ENCODE data around the gene KLC3. TPM values are rescaled to one million over a fixed set of nuclear protein-coding genes. Genes with fewer than 3 reads are reported as not detected.

Gene KLC3
- total and polyA plus RNA-seq, 2 experiments from 2014 or later: not detected

DNA sequence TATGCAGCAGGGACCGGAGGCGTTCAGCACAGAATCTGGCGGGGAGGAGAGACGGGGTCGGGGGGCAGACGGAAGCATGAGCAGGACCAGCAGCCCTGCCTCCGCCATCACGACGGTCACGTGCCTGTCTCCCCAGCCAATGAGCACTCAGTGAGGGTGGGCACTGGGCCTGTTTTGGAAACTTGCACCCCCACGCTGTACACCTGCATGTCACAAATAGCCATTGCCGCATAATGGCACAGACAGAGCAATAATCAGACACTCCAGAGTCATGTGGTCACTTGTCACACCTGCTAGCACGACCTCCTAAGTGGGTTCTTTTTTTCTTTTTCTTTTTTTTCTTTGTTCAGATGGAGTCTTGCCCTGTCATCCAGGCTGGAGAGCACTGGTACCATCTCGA, 21.1 kb downstream of the KLC3 start:
- no peak for DNase-seq
- H3K27me3 ChIP-seq (replicated peaks; ENCODE audit: insufficient read depth): no peaks in the 10 kb centered on the region
- in situ Hi-C loops (cut with MboI): no loop called here
- peaks cover 10% of the 10 kb centered on the region; the same call in 1 of the 2 replicates for H3K36me3 ChIP-seq (ENCODE audit: low read depth)
- no peaks in the 10 kb centered on the region for H3K9me2 ChIP-seq (ENCODE audit: insufficient read depth)
- no peak overlapping the region for H2AFZ ChIP-seq
- H3K79me2 ChIP-seq (ENCODE audit: insufficient read depth): no peaks in the 10 kb centered on the region
- WGBS, 2 experiments (ENCODE audit: low coverage in 1 of 2, low lambda C conversion rate in 2 of 2, missing lambda C conversion rate in 2 of 2): 89% methylated on average over 11 of the region's 14 CpGs
- no peak overlapping the region for H3K27ac ChIP-seq
- no peaks in the 10 kb centered on the region for H3K9me3 ChIP-seq (ENCODE audit: low read depth)
- H3K9ac ChIP-seq: no peak overlapping the region
- TF ChIP-seq EZH2 (IDR thresholded peaks at IDR 0.05; ENCODE audit: insufficient read depth, poor library complexity, severe bottlenecking) (no peak), EZH2phosphoT487 (IDR thresholded peaks at IDR 0.05; ENCODE audit: insufficient read depth, low read depth) (no peak)
- no peaks in the 10 kb centered on the region for H3F3A ChIP-seq (ENCODE audit: insufficient read depth)
- no peaks in the 10 kb centered on the region for H4K20me1 ChIP-seq (ENCODE audit: insufficient read depth)
- no peaks in the 10 kb centered on the region for H3K4me1 ChIP-seq (ENCODE audit: insufficient read depth)
- no peak overlapping the region for H3K4me3 ChIP-seq
- no peak overlapping the region for H3K4me2 ChIP-seq (ENCODE audit: unreplicated experiment)

DNA sequence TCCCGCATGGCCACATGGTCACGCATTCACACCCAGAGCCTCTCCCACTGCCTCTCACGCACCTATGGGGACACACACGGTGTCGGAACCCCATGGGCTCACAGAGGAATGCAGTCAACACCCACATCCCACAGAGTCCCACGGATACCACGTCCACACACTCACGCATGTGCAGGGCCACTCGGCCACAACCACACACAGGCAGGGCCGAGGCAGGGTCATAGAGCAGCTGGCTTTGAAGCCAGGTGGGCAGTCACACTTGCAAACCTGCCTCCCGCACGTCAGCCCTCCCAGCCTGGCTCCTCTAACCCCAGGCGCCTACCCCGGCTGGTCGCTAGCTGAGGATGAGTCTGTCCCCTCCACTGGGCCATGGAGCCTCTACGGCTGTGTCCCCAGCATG, 21.7 kb downstream of the KLC3 start:
- no peak overlapping the region for H3K9ac ChIP-seq
- in situ Hi-C loops (cut with MboI): no loop called here
- no peaks in the 10 kb centered on the region for H3K27me3 ChIP-seq (replicated peaks; ENCODE audit: insufficient read depth)
- no peak for DNase-seq
- no peaks in the 10 kb centered on the region for H3K79me2 ChIP-seq (ENCODE audit: insufficient read depth)
- no peak overlapping the region for H3K4me3 ChIP-seq
- WGBS, 2 experiments (ENCODE audit: low coverage in 1 of 2, low lambda C conversion rate in 2 of 2, missing lambda C conversion rate in 2 of 2): 92 to 93% methylated on average over 16 of the region's 16 CpGs
- H3F3A ChIP-seq (ENCODE audit: insufficient read depth): no peaks in the 10 kb centered on the region
- H3K9me3 ChIP-seq (ENCODE audit: low read depth): no peaks in the 10 kb centered on the region
- no peak for TF ChIP-seq EZH2 (IDR thresholded peaks at IDR 0.05; ENCODE audit: insufficient read depth, poor library complexity, severe bottlenecking)
- TF ChIP-seq EZH2phosphoT487 (IDR thresholded peaks at IDR 0.05; ENCODE audit: insufficient read depth, low read depth): no peak
- no peak overlapping the region for H3K4me2 ChIP-seq (ENCODE audit: unreplicated experiment)
- H4K20me1 ChIP-seq (ENCODE audit: insufficient read depth): no peaks in the 10 kb centered on the region
- no peaks in the 10 kb centered on the region for H3K9me2 ChIP-seq (ENCODE audit: insufficient read depth)
- H2AFZ ChIP-seq: no peak overlapping the region
- H3K4me1 ChIP-seq (ENCODE audit: insufficient read depth): no peaks in the 10 kb centered on the region
- H3K36me3 ChIP-seq (ENCODE audit: low read depth): peaks cover 5% of the 10 kb centered on the region; the same call in 1 of the 2 replicates
- no peak overlapping the region for H3K27ac ChIP-seq

DNA sequence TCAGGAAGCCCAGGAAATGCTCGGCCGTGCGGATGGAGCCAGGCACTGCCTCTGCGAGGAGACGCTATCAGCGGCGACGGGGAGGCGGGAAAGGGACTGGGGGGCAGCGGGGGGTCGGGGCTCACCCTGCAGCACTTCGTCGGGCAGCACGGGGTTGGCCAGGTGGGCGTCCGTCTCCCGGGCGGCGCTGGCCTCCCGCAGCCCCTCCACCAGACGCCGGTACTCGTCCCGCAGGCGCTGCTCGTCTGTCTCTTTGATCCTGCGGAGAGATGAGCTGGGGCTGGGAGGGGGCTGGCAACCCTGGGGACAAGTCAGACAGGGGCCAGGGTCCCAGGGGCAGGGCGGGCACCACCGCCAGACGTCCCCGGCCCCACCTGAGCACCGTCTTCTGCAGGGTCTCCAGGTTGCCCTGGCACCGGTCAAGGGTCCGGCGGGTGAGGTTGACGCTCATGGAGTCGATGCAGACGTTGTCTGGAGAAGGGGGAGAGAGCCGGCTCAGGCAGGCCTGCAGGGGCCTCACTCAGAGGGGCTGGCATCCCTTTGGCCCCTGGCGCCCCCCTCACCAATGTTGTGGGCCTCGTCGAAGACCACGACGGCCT, 23.4 kb downstream of the KLC3 start:
- peaks cover 5% of the 10 kb centered on the region; the same call in 1 of the 2 replicates for H3K36me3 ChIP-seq (ENCODE audit: low read depth)
- no peak overlapping the region for H3K4me3 ChIP-seq
- H3F3A ChIP-seq (ENCODE audit: insufficient read depth): no peaks in the 10 kb centered on the region
- H3K4me1 ChIP-seq (ENCODE audit: insufficient read depth): no peaks in the 10 kb centered on the region
- no peaks in the 10 kb centered on the region for H3K9me3 ChIP-seq (ENCODE audit: low read depth)
- H4K20me1 ChIP-seq (ENCODE audit: insufficient read depth): no peaks in the 10 kb centered on the region
- H3K4me2 ChIP-seq (ENCODE audit: unreplicated experiment): no peak overlapping the region
- DNase-seq: no peak
- WGBS, 2 experiments (ENCODE audit: low coverage in 1 of 2, low lambda C conversion rate in 2 of 2, missing lambda C conversion rate in 2 of 2): 93 to 97% methylated on average over 18 to 44 of the region's 44 CpGs
- H3K9me2 ChIP-seq (ENCODE audit: insufficient read depth): no peaks in the 10 kb centered on the region
- TF ChIP-seq EZH2phosphoT487 (IDR thresholded peaks at IDR 0.05; ENCODE audit: insufficient read depth, low read depth) (no peak), EZH2 (IDR thresholded peaks at IDR 0.05; ENCODE audit: insufficient read depth, poor library complexity, severe bottlenecking) (no peak)
- H3K79me2 ChIP-seq (ENCODE audit: insufficient read depth): peaks cover 7% of the 10 kb centered on the region; the same call in 1 of the 2 replicates
- no peaks in the 10 kb centered on the region for H3K27me3 ChIP-seq (replicated peaks; ENCODE audit: insufficient read depth)
- H2AFZ ChIP-seq: no peak overlapping the region
- no peak overlapping the region for H3K9ac ChIP-seq
- in situ Hi-C loops (cut with MboI): no loop called here
- no peak overlapping the region for H3K27ac ChIP-seq

DNA sequence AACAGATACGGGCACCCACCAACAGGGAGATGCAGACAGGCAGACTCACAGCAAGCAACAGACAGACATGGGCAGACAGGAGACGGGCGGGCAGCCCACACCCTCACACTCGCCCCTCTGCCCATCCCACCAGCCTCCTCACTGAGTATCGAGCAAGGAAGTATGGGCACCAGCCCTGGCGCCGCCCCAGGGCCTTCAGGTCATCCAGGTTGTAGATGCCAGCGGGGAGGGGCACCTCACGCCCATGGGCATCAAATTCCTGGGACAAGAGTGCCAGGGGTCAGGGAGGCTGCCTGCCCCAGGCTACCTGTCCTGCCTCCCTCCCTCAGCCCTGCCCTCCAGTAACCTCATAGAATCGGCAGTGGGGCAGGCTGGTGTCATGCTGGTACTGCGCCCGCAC, 24.1 kb downstream of the KLC3 start:
- Histone ChIP-seq H3F3A (ENCODE audit: insufficient read depth) (no peaks in the 10 kb centered on the region), H3K9ac (no peak overlapping the region), H4K20me1 (ENCODE audit: insufficient read depth) (no peaks in the 10 kb centered on the region), H3K9me3 (ENCODE audit: low read depth) (no peaks in the 10 kb centered on the region), H3K36me3 (ENCODE audit: low read depth) (peaks cover 5% of the 10 kb centered on the region; the same call in 1 of the 2 replicates), H3K4me3 (no peak overlapping the region), H3K4me1 (ENCODE audit: insufficient read depth) (peaks cover 4% of the 10 kb centered on the region; the same call in 1 of the 2 replicates), H3K79me2 (ENCODE audit: insufficient read depth) (peaks cover 14% of the 10 kb centered on the region), H3K9me2 (ENCODE audit: insufficient read depth) (no peaks in the 10 kb centered on the region), H2AFZ (no peak overlapping the region), H3K27me3 (replicated peaks; ENCODE audit: insufficient read depth) (no peaks in the 10 kb centered on the region), H3K4me2 (ENCODE audit: unreplicated experiment) (no peak overlapping the region), H3K27ac (no peak overlapping the region)
- in situ Hi-C loops (cut with MboI): no loop called here
- no peak for DNase-seq
- WGBS, 2 experiments (ENCODE audit: low coverage in 1 of 2, low lambda C conversion rate in 2 of 2, missing lambda C conversion rate in 2 of 2): 87 to 99% methylated on average over 12 of the region's 12 CpGs
- TF ChIP-seq EZH2 (IDR thresholded peaks at IDR 0.05; ENCODE audit: insufficient read depth, poor library complexity, severe bottlenecking) (no peak), EZH2phosphoT487 (IDR thresholded peaks at IDR 0.05; ENCODE audit: insufficient read depth, low read depth) (no peak)

Measured in GM23248 (cell line).